ENCODE data around the gene USP7.
"Not testable (repeated sequence)": the region's sequence is repeated elsewhere in the genome, so short reads cannot be mapped to it uniquely, and the experiment has no call there.

Gene USP7

DNA sequence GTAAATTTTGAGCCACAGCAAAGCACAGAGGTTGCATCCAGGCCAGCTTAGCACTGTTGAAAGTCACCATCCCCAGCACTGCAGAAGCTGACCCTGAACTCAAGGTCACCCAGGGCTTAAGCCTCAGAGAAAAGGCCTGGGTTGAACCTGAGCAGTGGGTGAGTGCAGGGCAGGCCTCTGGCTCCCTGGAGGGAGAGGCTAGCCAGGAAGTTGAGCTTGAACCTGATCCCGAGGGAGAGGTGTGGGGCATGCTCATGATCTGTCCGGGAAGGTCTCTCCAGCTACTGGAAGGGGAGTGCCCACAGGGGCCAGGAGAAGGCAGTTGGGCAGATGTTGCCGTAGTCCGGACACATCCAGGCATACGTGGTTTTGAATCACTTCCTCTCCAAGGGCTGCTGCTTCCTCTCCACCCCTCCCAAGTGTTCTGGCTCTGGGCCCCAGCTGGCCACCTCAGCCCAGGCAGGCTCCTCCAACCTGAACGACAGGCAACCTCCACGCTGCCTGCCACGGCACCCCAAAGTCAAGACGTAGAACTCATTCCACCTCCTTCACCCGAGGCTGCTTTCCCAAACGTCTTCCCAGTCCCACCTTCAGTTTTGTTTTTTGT is 113.3 kb downstream of the USP7 start:
- intact Hi-C loops (cut with micrococcal nuclease), result no loop called here
- no peaks in the 10 kb centered on the region for H3K27me3 Mint-ChIP-seq
- no peak overlapping the region for H3K4me3 Mint-ChIP-seq
- no peaks in the 10 kb centered on the region for H3K9me3 Mint-ChIP-seq
- peaks cover 23% of the 10 kb centered on the region for H3K4me1 Mint-ChIP-seq (ENCODE audit: low read depth)
- peaks cover 97% of the 10 kb centered on the region for H3K36me3 Mint-ChIP-seq (ENCODE audit: low read depth)
- peak overlapping the region; percentile 80 for H3K27ac Mint-ChIP-seq

- Mint-ChIP-seq H3K27ac (no peak overlapping the region), H3K36me3 (ENCODE audit: low read depth) (peaks cover 97% of the 10 kb centered on the region), H3K4me3 (no peak overlapping the region), H3K4me1 (ENCODE audit: low read depth) (peaks cover 30% of the 10 kb centered on the region), H3K9me3 (no peaks in the 10 kb centered on the region), H3K27me3 (no peaks in the 10 kb centered on the region)
- intact Hi-C loops (cut with micrococcal nuclease), result no loop called here
Measured at GRCh38 chr16:8849411-8850011, 114.2 kb downstream of the USP7 start.

DNA sequence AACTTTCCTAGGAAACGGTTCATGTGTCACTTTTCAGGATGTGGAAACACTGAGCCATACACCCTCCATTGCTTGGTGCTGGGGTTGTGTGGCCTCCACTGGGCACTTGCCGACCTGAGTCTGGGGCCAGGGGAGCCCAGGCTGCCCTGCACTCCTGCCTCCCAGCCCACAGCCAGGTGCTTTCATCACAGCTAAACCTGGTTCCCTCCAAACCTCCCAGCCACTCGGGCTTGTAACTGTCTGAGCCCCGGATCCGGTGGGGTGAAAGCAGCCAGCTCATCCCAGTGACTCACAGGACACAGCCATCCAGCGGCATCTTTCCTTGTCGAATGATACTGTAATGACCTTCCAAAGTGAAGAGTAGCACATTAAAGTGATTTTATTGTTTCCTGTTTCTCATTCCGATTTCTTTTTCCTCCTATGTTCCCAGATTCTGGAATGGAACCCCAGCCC is 114.7 kb downstream of the USP7 start:
- Mint-ChIP-seq H3K27me3 (no peaks in the 10 kb centered on the region), H3K9me3 (no peaks in the 10 kb centered on the region), H3K27ac (no peak overlapping the region), H3K36me3 (ENCODE audit: low read depth) (peaks cover 97% of the 10 kb centered on the region), H3K4me3 (no peak overlapping the region), H3K4me1 (ENCODE audit: low read depth) (peaks cover 33% of the 10 kb centered on the region)
- intact Hi-C loops (cut with micrococcal nuclease), result no loop called here

- Mint-ChIP-seq H3K27me3 (no peaks in the 10 kb centered on the region), H3K4me1 (ENCODE audit: low read depth) (peaks cover 38% of the 10 kb centered on the region), H3K27ac (no peak overlapping the region), H3K4me3 (no peak overlapping the region), H3K9me3 (no peaks in the 10 kb centered on the region), H3K36me3 (ENCODE audit: low read depth) (peaks cover 94% of the 10 kb centered on the region)
- intact Hi-C loops (cut with micrococcal nuclease), result no loop called here
Measured at GRCh38 chr16:8848231-8848938, 115.3 kb downstream of the USP7 start.

GRCh38 chr16:8847623-8848022 is 116.1 kb downstream of the USP7 start:
- H3K36me3 Mint-ChIP-seq (ENCODE audit: low read depth), result peaks cover 90% of the 10 kb centered on the region
- no peak overlapping the region for H3K27ac Mint-ChIP-seq
- no peaks in the 10 kb centered on the region for H3K9me3 Mint-ChIP-seq
- H3K4me1 Mint-ChIP-seq (ENCODE audit: low read depth), result peaks cover 42% of the 10 kb centered on the region
- no peak overlapping the region for H3K4me3 Mint-ChIP-seq
- no peaks in the 10 kb centered on the region for H3K27me3 Mint-ChIP-seq
- intact Hi-C loops (cut with micrococcal nuclease), result no loop called here

DNA sequence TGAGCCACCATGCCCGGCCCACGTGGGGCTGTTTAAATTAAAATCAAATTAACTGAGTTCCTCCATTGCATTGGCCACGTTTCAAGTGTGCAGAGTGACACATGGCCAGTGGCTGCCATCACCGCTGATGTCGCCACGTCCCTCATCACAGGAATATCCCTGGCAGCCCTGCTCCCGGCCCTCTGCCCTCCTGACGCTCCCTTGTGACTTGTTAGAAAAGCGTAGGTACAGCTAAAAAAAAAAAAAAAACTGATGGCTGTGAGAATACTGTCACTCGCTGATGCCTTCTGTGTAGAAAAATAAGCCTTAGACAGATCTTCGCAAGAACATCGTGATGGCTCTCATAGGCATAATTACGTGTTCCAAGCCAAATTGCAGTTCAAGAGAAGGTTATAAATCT is 116.6 kb downstream of the USP7 start:
- no peak overlapping the region for H3K27ac Mint-ChIP-seq
- H3K27me3 Mint-ChIP-seq, result no peaks in the 10 kb centered on the region
- intact Hi-C loops (cut with micrococcal nuclease), result no loop called here
- no peaks in the 10 kb centered on the region for H3K9me3 Mint-ChIP-seq
- H3K36me3 Mint-ChIP-seq (ENCODE audit: low read depth), result peaks cover 90% of the 10 kb centered on the region
- H3K4me3 Mint-ChIP-seq, result no peak overlapping the region
- H3K4me1 Mint-ChIP-seq (ENCODE audit: low read depth), result peaks cover 47% of the 10 kb centered on the region

DNA sequence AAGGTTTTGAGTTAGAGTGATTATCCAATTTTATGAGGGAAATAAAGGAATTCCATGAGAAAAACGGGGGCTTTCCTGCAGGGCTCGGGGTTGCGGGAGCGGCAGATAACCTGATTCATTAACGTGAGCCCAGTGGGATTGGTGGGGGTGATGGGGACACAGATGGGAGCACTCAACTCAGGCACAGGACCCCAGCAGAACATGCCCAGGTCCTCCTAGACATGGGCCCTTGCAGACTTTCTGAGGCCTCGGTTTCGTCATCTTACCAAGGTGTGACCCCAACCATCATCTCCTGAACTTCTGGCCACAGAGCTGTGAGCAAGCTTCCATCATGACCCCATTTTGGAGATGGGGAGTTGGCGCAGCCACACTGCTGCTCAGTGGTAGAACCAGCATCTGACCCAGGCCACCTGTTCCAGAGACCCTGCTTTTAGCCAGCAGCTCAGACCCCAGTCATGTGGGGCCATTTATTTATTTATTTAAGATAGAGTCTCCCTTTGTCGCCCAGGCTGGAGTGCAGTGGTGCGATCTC is 117.2 kb downstream of the USP7 start:
- intact Hi-C loops (cut with micrococcal nuclease), result no loop called here
- no peak overlapping the region for H3K4me3 Mint-ChIP-seq

DNA sequence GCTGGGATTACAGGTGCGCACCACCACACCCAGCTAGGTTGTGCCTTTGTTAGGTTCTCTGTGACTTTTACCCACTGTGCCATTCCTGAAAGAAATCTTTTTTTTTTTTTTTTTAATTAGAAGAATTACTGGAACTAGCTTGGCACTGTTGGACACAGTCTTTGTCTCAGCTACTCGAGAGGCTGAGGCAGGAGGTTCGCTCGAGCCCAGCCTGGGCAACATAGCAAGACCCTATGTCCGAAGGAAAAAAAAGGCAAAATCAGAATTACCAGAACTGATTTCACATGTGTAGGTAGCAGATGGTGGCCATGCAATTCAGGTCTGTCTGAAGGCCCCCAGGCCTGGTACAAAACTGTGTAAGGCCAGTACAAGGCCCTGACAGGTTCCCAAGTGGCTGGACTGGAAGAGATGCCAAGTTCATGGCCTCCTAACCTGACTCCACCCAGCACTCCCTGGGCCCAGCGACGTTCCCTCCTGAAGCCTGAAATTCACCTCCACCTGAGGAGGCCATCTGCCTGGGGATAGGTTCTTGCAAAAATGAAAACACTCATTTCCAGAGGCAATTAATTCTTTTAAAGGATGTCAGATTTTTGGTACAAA is 117.9 kb downstream of the USP7 start:
- no peak overlapping the region for H3K4me3 Mint-ChIP-seq
- H3K27ac Mint-ChIP-seq, result no peak overlapping the region
- H3K9me3 Mint-ChIP-seq, result no peaks in the 10 kb centered on the region
- H3K4me1 Mint-ChIP-seq (ENCODE audit: low read depth), result peaks cover 53% of the 10 kb centered on the region
- H3K36me3 Mint-ChIP-seq (ENCODE audit: low read depth), result peaks cover 83% of the 10 kb centered on the region
- intact Hi-C loops (cut with micrococcal nuclease), result no loop called here
- no peaks in the 10 kb centered on the region for H3K27me3 Mint-ChIP-seq

More for the DNA sequence above, 117.2 kb downstream of the USP7 start:
- Mint-ChIP-seq H3K36me3 (ENCODE audit: low read depth) (peaks cover 87% of the 10 kb centered on the region), H3K4me1 (ENCODE audit: low read depth) (peaks cover 54% of the 10 kb centered on the region), H3K27me3 (no peaks in the 10 kb centered on the region), H3K9me3 (no peaks in the 10 kb centered on the region), H3K27ac (no peak overlapping the region)

DNA sequence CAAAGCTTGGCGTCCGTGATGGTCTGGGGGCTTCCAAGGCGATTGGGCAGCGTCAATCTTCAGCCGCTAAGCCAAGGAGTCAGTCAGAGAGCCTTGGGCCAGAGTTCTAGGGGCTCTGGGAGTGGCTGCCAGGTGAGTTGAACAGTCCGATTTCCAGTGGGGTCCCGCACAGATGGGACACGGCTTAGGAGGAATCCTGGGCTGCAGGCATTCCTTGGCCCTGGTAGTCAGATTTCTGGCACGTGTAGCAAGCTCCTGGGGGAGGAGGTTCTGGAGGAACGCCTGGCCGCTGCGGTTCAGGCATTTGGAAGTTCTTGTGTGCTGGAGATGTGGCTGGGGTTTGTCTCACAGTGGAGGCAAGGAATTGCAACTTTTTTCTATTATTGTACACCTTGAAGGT is 120.4 kb downstream of the USP7 start:
- intact Hi-C loops (cut with micrococcal nuclease); H3K27ac Mint-ChIP-seq; H3K4me3 Mint-ChIP-seq; H3K27me3 Mint-ChIP-seq; H3K9me3 Mint-ChIP-seq: not testable (repeated sequence)
- Mint-ChIP-seq H3K4me1 (ENCODE audit: low read depth) (peaks cover 32% of the 10 kb centered on the region), H3K36me3 (ENCODE audit: low read depth) (peaks cover 58% of the 10 kb centered on the region)

All from dendritic cell treated with granulocyte-macrophage colony-stimulating factor and Interleukin-4, amounts not matched to agents 40 ng/mL and 50 ng/mL, for 4 days (primary cell).